Loucy (cell line): ENCODE results near the gene TMPRSS13.

Experiments
- H2AFZ ChIP-seq: fragments of 200-600 bp; sonication (generic); 2 replicates; pipeline ENCODE4 v1.6.0; 2016; ENCODE audit warnings: antibody characterized with exemption, mild to moderate bottlenecking, low read length, moderate library complexity
- H3F3A ChIP-seq: fragments of 200-600 bp; 2 replicates; pipeline ENCODE4 v1.6.0; 2016; ENCODE audit warnings: antibody characterized with exemption, low read depth, mild to moderate bottlenecking
- H3K27me3 ChIP-seq: fragments of 200-600 bp; sonication (generic); 2 replicates; pipeline ENCODE4 v1.6.1; 2014; ENCODE audit warnings: low read length, mild to moderate bottlenecking; ENCODE audit not compliant: insufficient read depth, poor library complexity, severe bottlenecking
- H3K36me3 ChIP-seq: fragments of 200-600 bp; sonication (generic); 2 replicates; pipeline ENCODE4 v1.6.1; 2016; ENCODE audit warnings: low read length; ENCODE audit not compliant: insufficient read depth
- H3K4me1 ChIP-seq: fragments of 200-600 bp; sonication (generic); 2 replicates; pipeline ENCODE4 v1.5.1; 2014; ENCODE audit warnings: low read length, mild to moderate bottlenecking; ENCODE audit not compliant: insufficient read depth, poor library complexity, severe bottlenecking
- H3K4me2 ChIP-seq: fragments of 200-600 bp; sonication (generic); 2 replicates; pipeline ENCODE4 v1.6.0; 2014; ENCODE audit warnings: antibody characterized with exemption, low read length, low read depth, mild to moderate bottlenecking; ENCODE audit not compliant: poor library complexity, severe bottlenecking
- H3K4me3 ChIP-seq: fragments of 200-600 bp; sonication (generic); 2 replicates; pipeline ENCODE4 v1.5.1; 2014; ENCODE audit warnings: low read length, mild to moderate bottlenecking, mixed read lengths; ENCODE audit not compliant: poor library complexity, severe bottlenecking
- H3K79me2 ChIP-seq: fragments of 200-600 bp; sonication (generic); 2 replicates; pipeline ENCODE4 v1.6.1; 2014; ENCODE audit warnings: low read length; ENCODE audit not compliant: insufficient read depth
- H3K9ac ChIP-seq: fragments of 200-600 bp; sonication (generic); 2 replicates; pipeline ENCODE4 v1.6.0; 2014; ENCODE audit warnings: mild to moderate bottlenecking, low read depth, low read length, moderate library complexity; ENCODE audit not compliant: poor library complexity, severe bottlenecking
- H3K9me2 ChIP-seq: fragments of 200-600 bp; sonication (generic); replicated peaks from 2 replicates; pipeline ENCODE4 v1.6.1; 2016; ENCODE audit warnings: low read depth, low read length, mixed read lengths
- H3K9me3 ChIP-seq: fragments of 200-600 bp; sonication (generic); 2 replicates; pipeline ENCODE4 v1.6.1; 2014; ENCODE audit warnings: mild to moderate bottlenecking, antibody characterized with exemption, low read length, low read depth; ENCODE audit not compliant: insufficient read depth
- H4K20me1 ChIP-seq: fragments of 200-600 bp; sonication (generic); 2 replicates; pipeline ENCODE4 v1.6.0; 2014; ENCODE audit warnings: antibody characterized with exemption, low read length, mild to moderate bottlenecking; ENCODE audit not compliant: insufficient read depth, poor library complexity, severe bottlenecking
- CTCF ChIP-seq: fragments of 200-600 bp; sonication (generic); conservative IDR thresholded peaks from 2 replicates; pipeline ENCODE4 v1.5.1; 2014; ENCODE audit warnings: mild to moderate bottlenecking, antibody characterized with exemption, low read length
- EZH2phosphoT487 ChIP-seq: fragments of 200-600 bp; IDR thresholded peaks from 2 replicates; pipeline ENCODE4 v1.6.1; 2018; ENCODE audit warnings: antibody characterized with exemption, mild to moderate bottlenecking, moderate library complexity, borderline replicate concordance

Gene TMPRSS13

GRCh38 chr11:117892651-117893050, 36.6 kb downstream of the TMPRSS13 start:
- H3K79me2 ChIP-seq, result no peaks in the 10 kb centered on the region
- H3K9ac ChIP-seq, result no peak overlapping the region
- H3K9me3 ChIP-seq, result no peaks in the 10 kb centered on the region
- H3K36me3 ChIP-seq, result no peaks in the 10 kb centered on the region
- H3F3A ChIP-seq, result no peaks in the 10 kb centered on the region
- no peaks in the 10 kb centered on the region for H3K4me1 ChIP-seq
- no peaks in the 10 kb centered on the region for H3K9me2 ChIP-seq
- no peak overlapping the region for H3K4me2 ChIP-seq
- no peaks in the 10 kb centered on the region for H3K27me3 ChIP-seq
- TF ChIP-seq EZH2phosphoT487 (no peak), CTCF (no peak)
- no peaks in the 10 kb centered on the region for H4K20me1 ChIP-seq
- no peak overlapping the region for H3K4me3 ChIP-seq
- no peak overlapping the region for H2AFZ ChIP-seq

- Histone ChIP-seq H3K4me3 (no peak overlapping the region), H3K9ac (no peak overlapping the region), H3K4me1 (no peaks in the 10 kb centered on the region), H4K20me1 (no peaks in the 10 kb centered on the region), H3K27me3 (no peaks in the 10 kb centered on the region), H3K79me2 (no peaks in the 10 kb centered on the region), H2AFZ (no peak overlapping the region), H3F3A (no peaks in the 10 kb centered on the region), H3K36me3 (no peaks in the 10 kb centered on the region), H3K9me3 (no peaks in the 10 kb centered on the region), H3K4me2 (no peak overlapping the region), H3K9me2 (no peaks in the 10 kb centered on the region)
- no peak for TF ChIP-seq CTCF
- TF ChIP-seq EZH2phosphoT487, result no peak
Observed at GRCh38 chr11:117891362-117891761, 37.8 kb downstream of the TMPRSS13 start.

GRCh38 chr11:117888139-117888566, 41.0 kb downstream of the TMPRSS13 start:
- Histone ChIP-seq H3K9me2 (no peaks in the 10 kb centered on the region), H3K9me3 (no peaks in the 10 kb centered on the region), H3K4me2 (no peak overlapping the region), H4K20me1 (no peaks in the 10 kb centered on the region), H3K79me2 (no peaks in the 10 kb centered on the region), H3K27me3 (no peaks in the 10 kb centered on the region), H3K4me3 (no peak overlapping the region), H3F3A (no peaks in the 10 kb centered on the region), H2AFZ (no peak overlapping the region), H3K4me1 (no peaks in the 10 kb centered on the region), H3K9ac (no peak overlapping the region), H3K36me3 (no peaks in the 10 kb centered on the region)
- no peak for TF ChIP-seq CTCF
- TF ChIP-seq EZH2phosphoT487, result no peak
